Renal pelvis (tissue), 12 donors: ENCODE results near the gene TES. TPM values are rescaled to one million over a fixed set of nuclear protein-coding genes. Genes with fewer than 3 reads are reported as not detected.
"Not testable (repeated sequence)": the region's sequence is repeated elsewhere in the genome, so short reads cannot be mapped to it uniquely, and the experiment has no call there.

Source experiments
- DNase-seq: peaks from one replicate; pipeline ENCODE4 v3.0.0-alpha.2; 2013
- long read RNA-seq, 16 experiments: transcript quantifications; one replicate each; lab custom pipeline, GENCODE V29; 2026
- polyA plus RNA-seq, 3 donors: library from polyadenylated mRNA; unstranded; fragments of 120-200 nt; gene quantifications; one replicate each; pipeline ENCODE4 v1.2.1, GENCODE V29; 2013; ENCODE audit not compliant: insufficient read length in 3 of 3

TES gene, protein sequence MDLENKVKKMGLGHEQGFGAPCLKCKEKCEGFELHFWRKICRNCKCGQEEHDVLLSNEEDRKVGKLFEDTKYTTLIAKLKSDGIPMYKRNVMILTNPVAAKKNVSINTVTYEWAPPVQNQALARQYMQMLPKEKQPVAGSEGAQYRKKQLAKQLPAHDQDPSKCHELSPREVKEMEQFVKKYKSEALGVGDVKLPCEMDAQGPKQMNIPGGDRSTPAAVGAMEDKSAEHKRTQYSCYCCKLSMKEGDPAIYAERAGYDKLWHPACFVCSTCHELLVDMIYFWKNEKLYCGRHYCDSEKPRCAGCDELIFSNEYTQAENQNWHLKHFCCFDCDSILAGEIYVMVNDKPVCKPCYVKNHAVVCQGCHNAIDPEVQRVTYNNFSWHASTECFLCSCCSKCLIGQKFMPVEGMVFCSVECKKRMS
- polyA plus RNA-seq = 10 to 100 TPM; 65.6 to 79.3 (median 71.5) TPM
- long read RNA-seq, donor 1, transcript TES-201 (7 exons, 2,782 nt) = major isoform, 35 of 84 reads
- long read RNA-seq, donor 1, partial matches to known transcripts = 44 of 84 reads
- long read RNA-seq, donor 1, other reads (novel, unspliced or antisense) = 0 of 84 reads
- long read RNA-seq, donor 2, transcript TES-201 (7 exons, 2,782 nt) = major isoform, 33 of 86 reads
- long read RNA-seq, donor 2, partial matches to known transcripts = 47 of 86 reads
- long read RNA-seq, donor 2, other reads (novel, unspliced or antisense) = 0 of 86 reads
- long read RNA-seq, donor 3, transcript TES-201 (7 exons, 2,782 nt) = major isoform, 19 of 50 reads
- long read RNA-seq, donor 3, partial matches to known transcripts = 27 of 50 reads
- long read RNA-seq, donor 3, other reads (novel, unspliced or antisense) = 0 of 50 reads
- long read RNA-seq, donor 4, transcript TES-211 (3 exons, 911 nt) = minor isoform, 7 of 69 reads
- long read RNA-seq, donor 4, transcript TES-201 (7 exons, 2,782 nt) = major isoform, 31 of 69 reads
- long read RNA-seq, donor 4, partial matches to known transcripts = 30 of 69 reads
- long read RNA-seq, donor 4, other reads (novel, unspliced or antisense) = 0 of 69 reads
- long read RNA-seq, donor 5, transcript TES-201 (7 exons, 2,782 nt) = major isoform, 15 of 35 reads
- long read RNA-seq, donor 5, partial matches to known transcripts = 16 of 35 reads
- long read RNA-seq, donor 5, other reads (novel, unspliced or antisense) = 0 of 35 reads
- long read RNA-seq, donor 6, transcript TES-201 (7 exons, 2,782 nt) = major isoform, 29 of 111 reads
- long read RNA-seq, donor 6, transcript TES-211 (3 exons, 911 nt) = minor isoform, 8 of 111 reads
- long read RNA-seq, donor 6, partial matches to known transcripts = 72 of 111 reads
- long read RNA-seq, donor 6, other reads (novel, unspliced or antisense) = 0 of 111 reads
- long read RNA-seq, donor 7, transcript TES-201 (7 exons, 2,782 nt) = major isoform, 31 of 66 reads
- long read RNA-seq, donor 7, transcript TES-211 (3 exons, 911 nt) = minor isoform, 7 of 66 reads
- long read RNA-seq, donor 7, partial matches to known transcripts = 23 of 66 reads
- long read RNA-seq, donor 7, other reads (novel, unspliced or antisense) = 0 of 66 reads
- long read RNA-seq, donor 8, transcript TES-201 (7 exons, 2,782 nt) = major isoform, 6 of 11 reads
- long read RNA-seq, donor 8, partial matches to known transcripts = 0 of 11 reads
- long read RNA-seq, donor 8, other reads (novel, unspliced or antisense) = 0 of 11 reads
- long read RNA-seq, donor 9, transcript TES-201 (7 exons, 2,782 nt) = major isoform, 14 of 78 reads
- long read RNA-seq, donor 9, partial matches to known transcripts = 59 of 78 reads
- long read RNA-seq, donor 9, other reads (novel, unspliced or antisense) = 0 of 78 reads
- long read RNA-seq, donor 10, transcript TES-201 (7 exons, 2,782 nt) = major isoform, 29 of 69 reads
- long read RNA-seq, donor 10, partial matches to known transcripts = 36 of 69 reads
- long read RNA-seq, donor 10, other reads (novel, unspliced or antisense) = 0 of 69 reads
- long read RNA-seq, donor 11, transcript TES-201 (7 exons, 2,782 nt) = major isoform, 12 of 46 reads
- long read RNA-seq, donor 11, partial matches to known transcripts = 27 of 46 reads
- long read RNA-seq, donor 11, other reads (novel, unspliced or antisense) = 0 of 46 reads
- long read RNA-seq, donor 12, transcript TES-201 (7 exons, 2,782 nt) = major isoform, 50 of 256 reads
- long read RNA-seq, donor 12, partial matches to known transcripts = 204 of 256 reads
- long read RNA-seq, donor 12, other reads (novel, unspliced or antisense) = 0 of 256 reads
- long read RNA-seq, donor 13, transcript TES-201 (7 exons, 2,782 nt) = major isoform, 14 of 37 reads
- long read RNA-seq, donor 13, partial matches to known transcripts = 18 of 37 reads
- long read RNA-seq, donor 13, other reads (novel, unspliced or antisense) = 0 of 37 reads
- long read RNA-seq, donor 14, transcript TES-211 (3 exons, 911 nt) = minor isoform, 5 of 288 reads
- long read RNA-seq, donor 14, transcript TES-205 (3 exons, 873 nt) = minor isoform, 5 of 288 reads
- long read RNA-seq, donor 14, transcript TES-201 (7 exons, 2,782 nt) = major isoform, 24 of 288 reads
- long read RNA-seq, donor 14, partial matches to known transcripts = 253 of 288 reads
- long read RNA-seq, donor 14, other reads (novel, unspliced or antisense) = 0 of 288 reads
- long read RNA-seq, donor 15, transcript TES-201 (7 exons, 2,782 nt) = major isoform, 47 of 320 reads
- long read RNA-seq, donor 15, transcript TES-211 (3 exons, 911 nt) = minor isoform, 8 of 320 reads
- long read RNA-seq, donor 15, partial matches to known transcripts = 256 of 320 reads
- long read RNA-seq, donor 15, other reads (novel, unspliced or antisense) = 0 of 320 reads
- long read RNA-seq, donor 16, transcript TES-211 (3 exons, 911 nt) = minor isoform, 6 of 77 reads
- long read RNA-seq, donor 16, transcript TES-201 (7 exons, 2,782 nt) = major isoform, 27 of 77 reads
- long read RNA-seq, donor 16, partial matches to known transcripts = 36 of 77 reads
- long read RNA-seq, donor 16, other reads (novel, unspliced or antisense) = 0 of 77 reads

DNA sequence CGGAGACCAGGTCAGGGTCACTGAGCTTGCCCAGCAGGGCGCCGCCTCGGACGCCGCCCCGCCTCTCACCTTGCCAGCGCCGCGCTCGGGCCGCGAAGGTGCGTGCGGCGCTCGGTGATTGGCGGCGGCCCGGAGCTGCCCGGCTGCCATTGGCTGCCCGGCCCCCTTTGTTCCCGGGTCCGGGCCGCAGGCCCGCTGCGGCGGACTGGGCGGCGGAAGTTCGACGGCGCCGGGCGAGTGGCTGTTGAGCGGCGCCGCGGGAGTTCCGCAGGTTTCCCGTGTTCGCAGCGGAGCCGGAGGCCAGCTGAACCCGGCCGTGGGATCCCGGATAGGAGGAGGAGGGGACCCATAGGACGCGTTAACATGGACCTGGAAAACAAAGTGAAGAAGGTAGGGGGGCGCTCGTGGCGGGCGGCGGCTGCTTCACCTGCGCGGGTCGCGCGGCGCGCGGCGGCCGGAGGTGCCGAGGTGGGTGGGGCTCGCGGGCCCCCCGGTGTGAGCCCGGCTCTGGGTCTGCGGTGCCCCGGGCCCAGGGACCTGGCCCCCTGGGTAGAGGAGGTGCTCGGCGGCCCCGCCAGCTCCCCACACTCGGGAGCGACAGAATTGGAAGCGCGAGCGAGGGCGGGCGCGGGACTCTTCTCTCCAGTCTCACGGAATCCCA lies at the start of gene TES:
Gene TES (plus strand): TSS at position 195 of the 661 bp plus-strand sequence. CDS start 169 bp downstream, at position 364.
- peak; percentile 69 for DNase-seq

DNA sequence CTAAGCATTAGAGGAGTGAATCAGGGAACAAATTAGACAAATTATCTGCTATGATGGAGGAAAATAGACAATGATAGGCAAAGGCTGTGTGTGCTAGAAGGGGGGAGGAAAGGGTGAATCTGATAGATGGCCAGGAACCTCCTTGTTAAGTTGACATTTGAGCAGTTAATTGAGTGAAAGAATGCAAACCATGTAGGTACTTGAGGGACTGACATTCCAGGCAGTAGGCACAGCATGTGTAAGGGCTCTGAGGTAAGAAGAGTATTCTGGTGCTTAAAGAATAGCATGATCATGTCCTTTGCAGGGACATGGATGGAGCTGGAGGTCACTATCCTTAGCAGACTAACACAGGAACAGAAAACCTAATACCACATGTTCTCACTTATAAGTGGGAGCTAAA lies 48.6 kb upstream of the TES start:
- no peak for DNase-seq

DNA sequence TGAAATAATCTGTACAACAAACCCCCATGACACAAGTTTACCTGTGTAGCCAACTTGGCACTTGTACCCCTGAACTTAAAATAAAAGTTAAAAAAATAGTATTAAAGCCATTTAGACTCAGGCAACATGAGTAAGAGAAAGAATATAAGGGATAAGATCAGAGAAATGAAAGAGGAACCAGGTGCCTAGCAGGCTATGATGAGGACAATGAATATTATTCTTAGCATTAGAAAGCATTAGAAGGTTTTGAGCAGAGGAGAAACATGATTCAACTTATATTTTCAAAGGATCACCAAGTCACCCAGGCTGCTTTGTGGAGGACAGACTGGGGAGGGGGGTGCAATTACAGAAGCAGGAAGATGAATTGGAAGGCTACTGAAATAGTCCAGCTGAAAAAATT lies 48.1 kb upstream of the TES start:
- no peak for DNase-seq

DNA sequence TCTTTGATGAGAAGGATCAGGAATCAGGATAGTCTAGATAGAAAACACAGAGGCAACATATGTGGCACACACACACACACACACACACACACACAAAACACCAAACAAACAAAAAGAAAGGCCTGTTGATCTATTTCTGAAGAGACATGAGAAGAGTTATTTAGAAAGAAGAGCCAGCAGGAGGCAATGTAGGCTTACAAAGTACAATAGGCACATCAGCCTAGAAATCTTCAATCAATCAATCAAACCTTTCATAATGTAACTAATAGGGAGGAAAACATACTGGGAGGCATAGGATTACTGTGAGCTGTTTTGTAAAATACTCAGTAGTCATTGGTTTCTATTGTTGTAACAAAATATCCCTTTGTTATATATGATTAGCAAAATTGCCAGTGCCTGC lies 47.3 kb upstream of the TES start:
- no peak for DNase-seq

DNA sequence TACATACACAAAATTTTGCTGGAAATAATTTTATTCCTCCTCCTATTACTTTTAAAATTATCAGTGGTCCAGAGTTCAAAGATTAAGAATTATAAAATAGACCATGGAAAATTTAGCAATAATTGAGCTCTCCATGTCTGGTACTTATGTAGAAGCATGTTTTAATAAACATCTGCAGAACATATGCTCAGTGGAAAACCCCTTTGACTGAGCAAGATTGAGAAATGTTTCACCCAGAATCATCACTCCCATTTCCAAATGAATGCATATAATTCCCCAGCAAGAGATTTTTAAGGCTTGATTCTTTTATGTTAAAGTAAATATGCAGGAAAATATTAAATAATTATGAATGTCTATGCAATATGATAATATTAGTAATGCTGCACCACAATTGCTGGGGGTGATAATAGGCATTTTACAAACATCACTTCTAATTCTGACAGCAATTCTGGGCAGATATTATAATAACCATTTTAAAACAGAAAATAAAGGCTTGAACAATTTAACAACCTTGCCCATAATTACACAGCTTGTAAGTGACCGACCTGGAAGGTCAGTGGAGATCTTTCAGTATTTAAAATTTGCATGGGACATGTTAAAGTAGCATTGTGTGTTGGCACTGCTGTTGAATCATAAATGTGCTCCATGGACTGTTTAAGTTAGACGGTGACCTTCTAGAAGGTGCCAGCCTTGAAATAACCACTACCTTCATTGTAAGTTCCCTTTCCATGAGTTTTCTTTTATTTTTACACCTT lies 45.6 kb upstream of the TES start:
- no peak for DNase-seq

DNA sequence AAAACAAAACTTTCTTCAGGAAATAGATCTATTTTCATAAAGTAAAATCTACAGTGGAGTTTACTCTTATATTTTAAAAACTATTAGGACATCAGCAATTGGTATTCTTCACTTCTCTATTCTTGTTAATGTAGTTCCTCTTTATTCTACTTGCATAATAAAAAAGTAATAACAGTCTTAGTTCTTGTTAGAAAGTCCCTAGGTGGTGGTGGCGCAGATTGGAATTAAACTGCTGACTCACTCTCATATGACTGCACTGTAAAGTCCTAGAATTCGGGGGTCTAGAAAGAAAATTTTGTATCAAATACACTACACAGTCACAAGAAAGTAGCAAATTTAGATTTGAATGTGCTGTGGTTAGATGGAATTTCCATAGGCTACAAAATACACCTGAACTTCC lies 44.6 kb upstream of the TES start:
- no peak for DNase-seq

DNA sequence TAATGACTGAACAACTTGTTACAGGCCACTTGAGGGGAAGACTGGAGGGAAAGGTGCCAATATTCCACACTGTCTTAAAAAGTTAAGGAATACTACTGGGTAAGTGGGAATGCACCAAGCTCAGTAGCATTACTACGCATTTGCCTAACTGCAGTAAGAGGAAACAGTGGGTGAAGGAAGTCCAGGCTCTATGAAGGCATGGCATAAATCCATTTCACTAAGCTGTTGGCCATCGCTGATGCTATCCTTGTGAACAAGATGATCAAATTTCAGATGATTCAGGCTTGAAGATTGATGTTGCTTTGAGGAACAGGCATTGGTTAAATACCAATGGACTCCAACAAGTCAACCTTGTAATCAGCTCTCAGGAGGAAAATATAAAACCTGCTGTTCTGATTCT lies 44.2 kb upstream of the TES start:
- no peak for DNase-seq

DNA sequence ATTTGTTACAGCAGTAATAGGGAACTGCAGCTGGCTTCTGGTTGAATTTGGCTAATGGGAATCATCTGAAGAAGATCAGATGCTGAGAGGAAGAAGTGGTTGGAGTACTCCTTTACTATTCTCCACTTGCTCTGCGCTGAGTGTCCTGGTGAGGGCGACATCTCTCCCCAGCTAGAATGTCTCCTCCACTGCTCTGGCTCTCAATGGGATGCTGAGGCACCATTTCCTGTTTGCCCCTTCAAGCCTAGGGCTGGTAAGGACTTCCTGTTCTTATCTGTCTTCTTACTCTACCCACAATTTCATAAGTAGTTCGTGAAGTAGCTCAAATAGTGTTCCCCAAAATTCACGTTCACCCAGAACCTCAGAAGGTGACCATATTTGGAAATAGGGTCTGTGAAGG lies 43.2 kb upstream of the TES start:
- no peak for DNase-seq

DNA sequence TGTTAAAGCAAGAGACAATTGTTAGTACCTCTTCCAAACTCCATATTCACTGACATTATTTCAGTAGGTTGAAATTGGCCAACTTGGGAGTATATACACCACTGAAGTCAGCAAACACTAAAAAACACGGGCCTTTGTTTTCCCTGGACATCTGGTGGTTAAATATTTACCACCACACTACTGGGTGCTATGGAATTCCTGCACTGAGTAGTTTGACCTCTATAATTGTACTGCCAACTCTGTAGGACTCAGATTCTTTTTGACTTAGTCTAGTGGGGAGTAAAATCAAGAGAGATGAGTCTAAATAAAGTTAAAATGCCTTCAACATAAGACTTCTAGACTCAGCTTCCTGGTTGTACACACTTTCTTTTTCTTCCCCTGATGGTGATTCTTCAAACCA lies 41.3 kb upstream of the TES start:
- DNase-seq = peak; percentile 15

DNA sequence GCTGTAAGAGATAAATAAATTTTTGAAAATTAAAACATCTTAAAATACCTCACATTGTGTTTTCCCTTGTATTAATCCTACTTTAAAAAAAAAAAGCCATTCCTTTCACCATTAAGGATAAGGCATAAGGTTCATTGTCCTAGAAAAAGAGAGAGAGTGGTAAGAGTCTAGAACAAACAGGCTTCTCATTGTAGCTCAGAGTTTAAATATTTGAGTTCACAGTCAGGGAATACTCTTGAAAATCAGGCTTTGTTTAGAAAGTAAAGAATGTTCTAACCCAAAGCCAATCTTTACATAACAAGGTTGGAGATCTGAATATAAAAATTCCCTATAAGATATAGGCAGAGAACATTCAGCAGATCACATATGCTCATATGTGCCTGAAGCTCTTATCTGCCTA lies 40.2 kb upstream of the TES start:
- DNase-seq = no peak

DNA sequence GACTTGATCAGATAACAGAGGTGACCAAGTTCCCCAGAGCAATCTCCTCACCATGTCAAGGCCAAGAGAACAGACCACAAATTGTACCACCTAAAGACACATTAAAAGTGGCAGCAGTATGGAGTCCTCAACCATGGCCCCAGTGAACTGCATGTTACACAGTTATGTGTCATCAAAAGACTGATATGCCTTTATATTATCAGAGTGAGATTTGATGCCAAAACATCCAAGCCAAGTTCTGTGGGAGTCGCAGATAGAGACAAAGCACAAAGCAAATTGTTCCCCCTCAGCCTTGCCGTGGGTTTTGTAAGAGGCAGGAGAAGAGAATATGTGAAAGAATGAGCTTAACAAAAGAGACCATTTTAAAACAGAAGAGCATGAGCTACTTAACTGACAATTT lies 39.2 kb upstream of the TES start:
- DNase-seq = no peak

DNA sequence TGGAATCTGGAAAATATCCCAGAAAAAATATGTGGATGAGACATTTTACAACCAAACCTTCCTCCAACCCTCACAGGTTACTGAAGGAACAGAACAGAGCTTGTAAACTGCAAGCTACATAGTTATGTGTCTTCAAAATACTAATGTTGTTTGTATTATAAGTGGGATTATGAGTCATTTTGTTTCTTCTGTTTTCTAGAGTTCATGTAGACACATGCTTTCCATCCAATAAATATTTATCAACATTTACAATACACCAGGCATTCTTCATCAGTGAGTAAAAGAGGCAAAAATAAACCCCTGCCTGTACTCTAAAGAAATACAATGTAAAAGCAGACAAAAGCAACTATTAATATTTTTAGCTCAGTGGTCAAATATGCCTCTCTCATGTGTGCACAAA lies 38.0 kb upstream of the TES start:
- no peak for DNase-seq

DNA sequence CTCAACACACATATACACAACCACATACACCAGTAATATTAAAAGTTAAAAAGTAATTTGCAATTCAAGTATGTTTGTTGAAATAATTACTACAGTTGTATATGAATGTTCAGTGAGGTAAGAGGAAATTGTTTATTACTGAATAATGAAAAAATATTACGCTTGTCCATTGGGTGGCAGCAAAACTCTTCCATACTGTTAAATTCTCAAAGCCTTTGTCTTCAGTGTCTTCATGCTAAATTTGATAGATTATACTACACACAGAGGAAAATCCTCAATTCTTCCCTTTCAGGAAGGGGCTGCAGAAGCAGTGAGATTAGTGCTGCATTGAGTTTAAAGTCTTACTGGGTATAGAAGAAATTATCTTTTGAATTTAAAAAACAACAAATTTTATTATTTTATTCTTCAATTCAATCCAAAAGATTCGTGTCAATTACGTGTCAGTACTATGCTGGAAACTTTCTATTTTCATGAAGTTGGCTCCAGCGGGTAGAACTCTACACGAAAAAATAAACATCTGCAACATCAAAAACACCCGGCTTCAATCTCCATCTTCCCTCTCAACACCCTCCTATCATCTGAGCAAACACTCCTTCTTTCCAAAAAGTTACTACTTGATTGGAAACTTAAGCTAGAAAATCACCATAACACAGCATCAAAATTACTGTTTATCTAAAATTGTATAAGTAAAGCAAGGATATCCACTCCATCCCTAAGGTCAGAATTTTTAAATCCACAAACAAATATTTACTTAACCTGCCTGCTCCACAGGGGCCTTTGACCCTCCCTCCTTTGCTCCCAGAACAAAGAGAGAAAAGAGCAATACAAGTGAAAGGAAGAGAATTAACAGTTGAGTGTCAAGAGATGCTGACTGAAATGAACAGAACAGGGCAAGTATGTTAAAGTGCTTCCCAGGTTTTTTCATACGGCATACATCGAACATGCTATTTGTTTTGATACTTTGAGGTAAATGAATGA lies 37.0 kb upstream of the TES start:
- peak; percentile 54 for DNase-seq

DNA sequence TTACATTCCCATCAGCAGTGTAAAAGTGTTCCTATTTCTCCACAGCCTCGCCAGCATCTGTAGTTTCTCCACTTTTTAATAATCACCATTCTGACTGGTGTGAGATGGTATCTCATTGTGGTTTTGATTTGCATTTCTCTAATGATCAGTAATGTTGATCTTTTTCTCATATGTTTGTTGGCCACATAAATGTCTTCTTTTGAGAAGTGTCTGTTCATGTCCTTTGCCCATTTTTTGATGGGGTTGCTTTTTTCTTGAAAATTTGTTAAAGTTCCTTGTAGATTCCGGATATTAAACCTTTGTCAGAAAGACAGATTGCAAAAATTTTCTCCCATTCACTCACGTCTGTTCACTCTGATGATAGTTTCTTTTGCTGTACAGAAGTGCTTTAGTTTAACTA lies 35.2 kb upstream of the TES start:
- DNase-seq = not testable (repeated sequence)

DNA sequence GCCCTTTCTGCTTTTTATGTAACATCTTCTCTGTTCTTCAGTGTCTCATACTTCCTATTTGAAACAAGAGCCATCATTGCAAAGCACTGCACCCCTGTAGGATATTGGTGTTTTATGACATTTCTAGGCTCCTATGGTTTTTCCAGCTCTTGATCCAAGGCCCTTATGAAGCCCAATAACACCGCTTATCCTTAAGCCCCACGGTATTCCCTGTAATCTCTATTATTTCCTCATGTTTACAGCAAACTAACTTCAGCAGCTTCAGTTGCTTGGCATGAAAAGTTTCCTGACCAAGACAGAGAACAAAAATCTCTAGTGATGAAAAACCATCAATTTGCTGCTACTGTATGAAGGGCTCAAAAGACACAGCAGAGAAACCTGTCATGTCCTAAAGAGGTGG lies 34.1 kb upstream of the TES start:
- DNase-seq = no peak

DNA sequence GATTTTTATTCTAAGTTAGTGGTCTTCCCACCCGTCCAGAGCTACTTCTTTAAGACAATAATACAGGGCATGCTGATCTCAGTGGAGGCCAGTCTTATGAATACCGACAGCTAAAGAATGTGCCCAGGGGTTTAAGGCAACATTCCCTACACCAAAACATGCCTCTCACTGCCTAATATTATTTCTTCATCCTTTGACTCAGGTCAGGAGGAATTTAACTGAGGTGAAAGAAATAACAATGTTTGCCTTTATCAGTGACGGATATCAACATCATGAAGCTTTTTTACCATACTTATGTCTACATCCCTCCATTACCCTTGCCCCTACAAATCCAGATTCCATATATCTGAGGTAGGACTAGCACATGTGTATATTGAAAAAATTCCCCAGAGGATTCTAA lies 33.3 kb upstream of the TES start:
- DNase-seq = no peak
